Epithelial cell of esophagus (primary cell): ENCODE measurements around the gene LTA4H.

Experiments used
- DNase-seq: peaks from one replicate; pipeline ENCODE4 v3.0.0; 2010; ENCODE audit warnings: low read depth
- H3K4me3 ChIP-seq: 2 replicates; pipeline ENCODE4 v1.5.1; 2011; ENCODE audit warnings: mild to moderate bottlenecking, low read length, control low read depth
- TF ChIP-seq, protein P1 (sequence below): IDR thresholded peaks from 2 replicates; pipeline ENCODE4 v1.5.1; 2011; ENCODE audit warnings: low read depth, mild to moderate bottlenecking, low read length, control low read depth, inconsistent platforms; ENCODE audit not compliant: insufficient read depth; ENCODE audit errors: missing control alignments

Gene LTA4H

DNA sequence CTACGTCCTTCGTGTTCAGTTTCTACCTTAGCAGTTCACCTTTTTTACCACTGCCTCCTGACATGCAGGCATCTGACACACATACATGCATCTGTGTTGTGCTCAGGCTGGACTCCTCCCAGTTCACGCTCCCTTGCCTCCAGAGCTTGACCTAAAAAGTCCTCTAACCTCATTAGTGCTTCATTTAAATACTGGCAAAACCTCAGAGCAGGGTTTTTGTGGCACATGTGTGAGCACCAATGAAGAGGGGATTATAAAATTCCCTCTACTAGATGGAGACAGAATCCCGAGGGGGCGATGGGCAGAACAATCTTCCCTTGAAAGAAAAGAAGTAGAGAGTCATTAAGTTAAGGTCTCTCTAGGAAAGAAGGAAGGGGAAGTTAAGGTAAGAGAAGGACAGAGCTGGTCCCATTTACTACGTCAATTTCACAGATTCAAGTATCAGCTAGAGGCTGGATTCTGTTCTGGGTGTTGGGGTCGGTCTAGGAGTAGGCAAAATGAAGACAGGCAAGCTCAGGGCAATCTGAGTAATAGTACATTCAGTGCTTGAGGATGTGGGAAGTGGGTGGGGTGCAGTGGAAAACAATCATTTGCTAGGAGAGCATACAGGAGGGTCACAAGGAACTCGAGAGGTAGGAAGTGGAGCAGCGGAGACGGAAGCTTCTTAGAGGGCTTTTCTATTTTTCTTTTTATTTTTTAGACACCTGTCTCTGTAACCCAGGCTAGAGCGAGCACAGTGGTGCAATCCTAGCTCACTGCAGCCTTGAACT lies 46.7 kb downstream of the LTA4H start:
- H3K4me3 ChIP-seq, result no peak overlapping the region
- TF ChIP-seq, protein P1, sequence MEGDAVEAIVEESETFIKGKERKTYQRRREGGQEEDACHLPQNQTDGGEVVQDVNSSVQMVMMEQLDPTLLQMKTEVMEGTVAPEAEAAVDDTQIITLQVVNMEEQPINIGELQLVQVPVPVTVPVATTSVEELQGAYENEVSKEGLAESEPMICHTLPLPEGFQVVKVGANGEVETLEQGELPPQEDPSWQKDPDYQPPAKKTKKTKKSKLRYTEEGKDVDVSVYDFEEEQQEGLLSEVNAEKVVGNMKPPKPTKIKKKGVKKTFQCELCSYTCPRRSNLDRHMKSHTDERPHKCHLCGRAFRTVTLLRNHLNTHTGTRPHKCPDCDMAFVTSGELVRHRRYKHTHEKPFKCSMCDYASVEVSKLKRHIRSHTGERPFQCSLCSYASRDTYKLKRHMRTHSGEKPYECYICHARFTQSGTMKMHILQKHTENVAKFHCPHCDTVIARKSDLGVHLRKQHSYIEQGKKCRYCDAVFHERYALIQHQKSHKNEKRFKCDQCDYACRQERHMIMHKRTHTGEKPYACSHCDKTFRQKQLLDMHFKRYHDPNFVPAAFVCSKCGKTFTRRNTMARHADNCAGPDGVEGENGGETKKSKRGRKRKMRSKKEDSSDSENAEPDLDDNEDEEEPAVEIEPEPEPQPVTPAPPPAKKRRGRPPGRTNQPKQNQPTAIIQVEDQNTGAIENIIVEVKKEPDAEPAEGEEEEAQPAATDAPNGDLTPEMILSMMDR, result no peak
- DNase-seq, result no peak

DNA sequence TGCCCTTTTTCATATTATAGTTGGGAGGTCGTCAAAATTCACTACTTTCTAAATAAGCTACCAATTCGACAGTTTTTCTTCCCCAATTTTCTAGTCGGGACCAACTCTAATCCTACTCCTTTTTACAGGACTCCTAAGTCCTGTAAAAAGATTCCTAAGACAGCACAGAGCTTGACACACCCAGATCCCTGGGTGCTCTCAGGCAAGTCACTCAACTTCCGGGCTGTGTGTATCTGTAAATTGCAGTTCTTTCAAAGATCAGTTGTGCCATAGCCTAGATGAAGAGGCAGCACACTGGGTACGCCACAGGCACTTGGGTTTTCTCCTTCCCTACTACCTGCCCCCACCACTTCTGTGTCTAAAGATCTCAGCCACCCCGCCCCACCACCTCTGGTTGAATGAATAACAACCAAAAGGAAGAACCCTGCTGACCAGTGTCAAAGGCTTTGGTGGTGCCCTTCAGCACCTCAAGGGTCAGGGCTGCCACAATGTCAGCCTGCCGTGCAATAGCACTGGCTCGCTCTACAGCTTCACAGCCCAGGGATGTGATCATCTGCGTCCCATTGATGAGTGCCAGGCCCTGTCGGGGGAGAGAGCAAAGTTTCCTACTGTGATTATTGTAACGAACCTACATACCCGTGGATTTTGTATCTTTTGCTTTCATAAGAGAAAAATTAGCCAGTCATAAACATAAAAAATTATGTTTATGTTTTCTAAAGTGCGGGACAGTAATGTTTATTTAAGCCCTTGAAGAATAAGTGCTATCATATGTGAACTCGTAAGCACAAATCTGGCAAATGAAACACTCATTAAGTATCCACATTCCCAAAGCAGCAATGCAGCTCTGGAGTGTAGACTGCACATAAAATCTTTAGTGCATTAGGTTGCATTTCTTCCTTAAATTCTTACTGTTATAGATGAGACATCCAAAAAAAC lies 48.5 kb downstream of the LTA4H start:
- no peak overlapping the region for H3K4me3 ChIP-seq
- TF ChIP-seq, protein P1, result no peak
- DNase-seq, result no peak

DNA sequence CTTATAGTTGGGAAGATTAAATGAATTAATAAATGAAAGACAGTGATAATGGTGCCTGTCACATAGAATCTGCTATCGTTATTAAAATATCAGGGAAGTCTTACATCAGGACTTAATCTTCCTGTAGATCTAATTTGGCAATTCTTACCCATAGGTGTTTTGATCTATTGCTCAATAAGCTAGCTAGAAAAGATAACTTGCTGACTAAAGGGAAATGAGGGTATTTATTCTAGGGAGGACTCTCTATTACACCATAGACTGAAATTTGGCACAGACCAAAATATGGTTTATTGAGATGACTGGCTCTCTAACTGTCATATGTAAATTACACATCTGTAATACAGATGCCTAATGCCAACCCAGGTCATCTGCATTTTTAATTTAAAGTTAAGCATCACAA lies 50.7 kb downstream of the LTA4H start:
- H3K4me3 ChIP-seq, result no peak overlapping the region
- TF ChIP-seq, protein P1, result no peak
- DNase-seq, result no peak

DNA sequence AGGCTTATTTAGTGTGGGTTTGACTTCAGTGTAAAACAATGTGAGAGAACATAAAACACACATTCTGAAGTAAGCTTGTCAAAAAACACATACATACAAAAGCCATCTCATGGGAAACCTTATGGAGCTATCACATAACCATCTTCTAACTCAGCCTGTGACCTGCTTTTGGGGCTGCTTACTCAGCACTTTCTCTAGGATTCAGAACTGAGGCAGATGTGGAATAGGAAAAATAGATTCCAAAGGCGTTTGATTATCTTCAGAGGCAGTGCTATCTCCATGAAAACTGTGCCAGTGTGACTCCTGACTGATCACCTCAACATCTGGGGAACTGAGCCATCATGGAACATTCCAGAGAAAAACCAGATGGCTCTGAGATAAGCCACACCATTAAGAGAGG lies 52.8 kb downstream of the LTA4H start:
- no peak overlapping the region for H3K4me3 ChIP-seq
- TF ChIP-seq, protein P1, result no peak
- DNase-seq, result no peak

DNA sequence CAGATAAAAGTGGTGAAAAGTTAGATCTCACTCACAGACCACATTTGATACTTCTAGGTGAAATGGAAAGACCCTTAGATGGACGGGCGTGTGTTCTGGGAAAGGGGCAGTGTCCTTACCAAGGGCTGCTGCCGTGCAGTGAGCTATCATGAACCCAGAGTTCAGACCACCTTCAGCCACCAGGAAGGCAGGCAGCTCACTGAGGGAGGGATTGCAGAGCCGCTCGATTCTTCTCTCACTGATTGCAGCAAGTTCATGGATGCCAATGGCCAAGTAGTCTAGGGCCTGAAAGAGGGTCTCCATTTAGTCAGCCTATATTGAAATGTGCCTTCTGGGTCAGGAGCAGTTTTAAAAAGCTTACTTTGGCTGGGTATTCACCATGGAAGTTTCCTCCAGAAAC lies 55.0 kb downstream of the LTA4H start:
- no peak for DNase-seq
- no peak overlapping the region for H3K4me3 ChIP-seq
- TF ChIP-seq, protein P1, result no peak

DNA sequence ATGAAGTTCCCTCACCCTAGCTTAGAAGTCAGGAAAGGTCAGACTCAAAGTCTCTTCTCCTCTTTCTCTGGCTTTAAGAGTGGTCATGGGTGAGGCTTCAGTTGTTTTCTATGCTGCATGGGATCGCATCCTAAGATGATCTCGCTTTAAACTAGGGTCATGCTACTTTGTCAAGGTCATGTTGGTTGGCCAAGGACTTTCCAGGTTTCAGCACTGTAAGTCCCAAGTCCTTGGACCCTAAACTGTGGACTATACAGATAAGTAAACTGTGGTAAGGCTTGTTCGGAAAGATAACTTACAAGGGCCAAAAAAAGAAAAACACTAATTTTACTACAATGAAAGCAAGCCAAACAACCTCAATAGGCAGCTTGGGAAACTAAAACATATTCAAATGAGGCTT lies 56.6 kb downstream of the LTA4H start:
- H3K4me3 ChIP-seq, result no peak overlapping the region
- no peak for DNase-seq
- TF ChIP-seq, protein P1, result no peak
